HepG2 (cell line): Measurements from ENCODE around the gene CCDC87. TPM values are rescaled to one million over a fixed set of nuclear protein-coding genes. Genes with fewer than 3 reads are reported as not detected.

ENCODE experiments used
- ESRRA ChIP-seq: sonication (generic); formaldehyde crosslinking; IDR thresholded peaks from 2 replicates; pipeline ENCODE4 v1.5.1; 2020; ENCODE audit warnings: mild to moderate bottlenecking, low read depth, missing genetic modification reagents
- HNRNPK ChIP-seq: fragments of 200-400 bp; formaldehyde crosslinking; IDR thresholded peaks from 2 replicates; pipeline ENCODE4 v1.6.1; 2018; ENCODE audit warnings: low read length, low read depth, moderate library complexity, mild to moderate bottlenecking; ENCODE audit not compliant: poor library complexity, severe bottlenecking
- MATR3 ChIP-seq: sonication (generic); formaldehyde crosslinking; IDR thresholded peaks from 2 replicates; pipeline ENCODE4 v1.4.0; 2020; ENCODE audit warnings: missing genetic modification reagents
- RNF2 ChIP-seq: fragments of 450-650 bp; conservative IDR thresholded peaks from 2 replicates; pipeline ENCODE4 v1.6.1; 2016; ENCODE audit warnings: low read depth
- SMARCC2 ChIP-seq: fragments of 450-650 bp; IDR thresholded peaks from 2 replicates; pipeline ENCODE4 v1.6.1; 2017; ENCODE audit warnings: antibody characterized with exemption, mild to moderate bottlenecking
- ZKSCAN8 ChIP-seq: IDR thresholded peaks from 2 replicates; pipeline ENCODE4 v1.6.1; 2016; ENCODE audit warnings: borderline replicate concordance, missing genetic modification reagents, missing compliant biosample characterization
- ZNF33B ChIP-seq: sonication (generic); formaldehyde crosslinking; IDR thresholded peaks from 2 replicates; pipeline ENCODE4 v1.5.1; 2020; ENCODE audit warnings: mild to moderate bottlenecking, missing genetic modification reagents
- polyA plus RNA-seq, 8 experiments: library from polyadenylated mRNA; depleted of rRNA in 3 of 8; stranded (reverse) in 7 of 8; unstranded in 1 of 8; fragments of >200 nt; fragmentation: Illumina TruSeq in 4 of 8; extraction: Trizol in 4 of 8; gene quantifications; 2 replicates each; pipeline versions ENCODE4 v1.2.1 to v1.2.3, GENCODE V29; 2011 to 2016; ENCODE audit warnings: low read depth in 4 of 8, missing spikeins in 1 of 8, mixed read lengths in 1 of 8; ENCODE audit not compliant: insufficient read depth in 1 of 8
- total RNA-seq, 5 experiments: library from RNA; depleted of rRNA; stranded (reverse); fragments of >200 nt; fragmentation: Illumina TruSeq; extraction: Trizol; gene quantifications; 2 replicates each; pipeline ENCODE4 v1.2.3, GENCODE V29; 2016; ENCODE audit warnings: low read depth in 1 of 5
- TF ChIP-seq, protein P1 (sequence below): sonication (generic); formaldehyde crosslinking; IDR thresholded peaks from 2 replicates; pipeline ENCODE4; 2020; ENCODE audit warnings: missing genetic modification reagents, mild to moderate bottlenecking, borderline replicate concordance
- TF ChIP-seq, protein P2 (sequence below): IDR thresholded peaks from 2 replicates; pipeline ENCODE4 v1.4.0; 2020; ENCODE audit warnings: mild to moderate bottlenecking, missing genetic modification reagents
- TF ChIP-seq, protein P3 (sequence below): sonication (generic); formaldehyde crosslinking; IDR thresholded peaks from 2 replicates; pipeline ENCODE4 v1.9.0; 2022; ENCODE audit warnings: low read depth, missing genetic modification reagents
- TF ChIP-seq, protein P4 (sequence below): sonication (generic); formaldehyde crosslinking; IDR thresholded peaks from 2 replicates; pipeline ENCODE4 v1.4.0; 2020; ENCODE audit warnings: missing genetic modification reagents
- TF ChIP-seq, protein P5 (sequence below): sonication (generic); formaldehyde crosslinking; IDR thresholded peaks from 2 replicates; pipeline ENCODE4 v1.4.0; 2020; ENCODE audit warnings: missing genetic modification reagents, borderline replicate concordance

CCDC87 gene
- total and polyA plus RNA-seq, 2 of the 13 experiments (the other 11 are each of a cell fraction or from before 2014, with no cell fraction given) = 0.05 to 0.42 TPM

DNA sequence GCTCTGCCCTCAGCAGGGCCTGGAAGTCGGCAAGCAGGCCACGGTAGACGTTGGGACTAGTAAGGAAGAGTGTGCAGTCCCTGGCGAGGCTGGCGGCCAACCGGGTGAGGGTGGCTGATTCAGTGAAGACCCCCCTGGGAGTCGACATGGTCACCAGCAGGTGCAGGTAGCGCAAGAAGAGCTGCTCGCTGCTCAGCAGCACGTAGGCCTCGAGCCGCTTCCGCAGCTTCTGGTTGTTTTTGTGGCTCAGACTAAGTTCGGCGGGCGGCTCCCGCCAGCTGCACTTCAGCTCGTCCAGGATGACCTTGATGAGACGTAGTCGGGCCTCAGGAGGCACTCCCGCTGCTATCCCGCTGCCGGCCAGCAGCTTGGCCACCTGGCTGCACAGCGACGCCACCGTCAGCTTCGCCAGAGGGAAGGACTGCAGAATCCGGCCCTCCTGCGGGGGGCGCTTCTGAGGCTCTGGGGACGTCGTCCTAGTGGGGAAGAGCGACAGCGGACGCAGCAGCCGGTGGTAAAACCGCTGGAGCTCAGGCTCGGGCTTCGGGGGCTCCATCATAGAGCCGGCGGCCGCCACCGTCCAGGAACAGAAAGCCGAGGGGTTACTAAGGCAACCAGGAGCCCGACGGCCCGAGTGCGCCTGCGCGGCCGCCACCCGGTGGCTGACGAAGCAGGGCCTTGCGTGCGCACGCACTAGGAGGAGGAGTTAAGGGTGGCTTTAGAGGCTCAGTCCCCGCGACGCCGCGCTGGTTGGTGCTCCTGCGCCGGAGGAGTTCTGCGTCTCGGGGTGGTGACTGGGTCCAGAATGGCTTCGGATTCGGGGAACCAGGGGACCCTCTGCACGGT is at the start of gene CCDC87, which contains the start of gene CCS (continued):
- TF ChIP-seq, protein P1, sequence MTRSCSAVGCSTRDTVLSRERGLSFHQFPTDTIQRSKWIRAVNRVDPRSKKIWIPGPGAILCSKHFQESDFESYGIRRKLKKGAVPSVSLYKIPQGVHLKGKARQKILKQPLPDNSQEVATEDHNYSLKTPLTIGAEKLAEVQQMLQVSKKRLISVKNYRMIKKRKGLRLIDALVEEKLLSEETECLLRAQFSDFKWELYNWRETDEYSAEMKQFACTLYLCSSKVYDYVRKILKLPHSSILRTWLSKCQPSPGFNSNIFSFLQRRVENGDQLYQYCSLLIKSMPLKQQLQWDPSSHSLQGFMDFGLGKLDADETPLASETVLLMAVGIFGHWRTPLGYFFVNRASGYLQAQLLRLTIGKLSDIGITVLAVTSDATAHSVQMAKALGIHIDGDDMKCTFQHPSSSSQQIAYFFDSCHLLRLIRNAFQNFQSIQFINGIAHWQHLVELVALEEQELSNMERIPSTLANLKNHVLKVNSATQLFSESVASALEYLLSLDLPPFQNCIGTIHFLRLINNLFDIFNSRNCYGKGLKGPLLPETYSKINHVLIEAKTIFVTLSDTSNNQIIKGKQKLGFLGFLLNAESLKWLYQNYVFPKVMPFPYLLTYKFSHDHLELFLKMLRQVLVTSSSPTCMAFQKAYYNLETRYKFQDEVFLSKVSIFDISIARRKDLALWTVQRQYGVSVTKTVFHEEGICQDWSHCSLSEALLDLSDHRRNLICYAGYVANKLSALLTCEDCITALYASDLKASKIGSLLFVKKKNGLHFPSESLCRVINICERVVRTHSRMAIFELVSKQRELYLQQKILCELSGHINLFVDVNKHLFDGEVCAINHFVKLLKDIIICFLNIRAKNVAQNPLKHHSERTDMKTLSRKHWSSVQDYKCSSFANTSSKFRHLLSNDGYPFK (CRISPR knock-in tag) = peak; percentile 62; the same call in 1 of the 2 replicates
- TF ChIP-seq ESRRA (CRISPR knock-in tag) = peak; percentile 94
- peak; percentile 65; the same call in 1 of the 2 replicates for TF ChIP-seq ZKSCAN8
- TF ChIP-seq, protein P2, sequence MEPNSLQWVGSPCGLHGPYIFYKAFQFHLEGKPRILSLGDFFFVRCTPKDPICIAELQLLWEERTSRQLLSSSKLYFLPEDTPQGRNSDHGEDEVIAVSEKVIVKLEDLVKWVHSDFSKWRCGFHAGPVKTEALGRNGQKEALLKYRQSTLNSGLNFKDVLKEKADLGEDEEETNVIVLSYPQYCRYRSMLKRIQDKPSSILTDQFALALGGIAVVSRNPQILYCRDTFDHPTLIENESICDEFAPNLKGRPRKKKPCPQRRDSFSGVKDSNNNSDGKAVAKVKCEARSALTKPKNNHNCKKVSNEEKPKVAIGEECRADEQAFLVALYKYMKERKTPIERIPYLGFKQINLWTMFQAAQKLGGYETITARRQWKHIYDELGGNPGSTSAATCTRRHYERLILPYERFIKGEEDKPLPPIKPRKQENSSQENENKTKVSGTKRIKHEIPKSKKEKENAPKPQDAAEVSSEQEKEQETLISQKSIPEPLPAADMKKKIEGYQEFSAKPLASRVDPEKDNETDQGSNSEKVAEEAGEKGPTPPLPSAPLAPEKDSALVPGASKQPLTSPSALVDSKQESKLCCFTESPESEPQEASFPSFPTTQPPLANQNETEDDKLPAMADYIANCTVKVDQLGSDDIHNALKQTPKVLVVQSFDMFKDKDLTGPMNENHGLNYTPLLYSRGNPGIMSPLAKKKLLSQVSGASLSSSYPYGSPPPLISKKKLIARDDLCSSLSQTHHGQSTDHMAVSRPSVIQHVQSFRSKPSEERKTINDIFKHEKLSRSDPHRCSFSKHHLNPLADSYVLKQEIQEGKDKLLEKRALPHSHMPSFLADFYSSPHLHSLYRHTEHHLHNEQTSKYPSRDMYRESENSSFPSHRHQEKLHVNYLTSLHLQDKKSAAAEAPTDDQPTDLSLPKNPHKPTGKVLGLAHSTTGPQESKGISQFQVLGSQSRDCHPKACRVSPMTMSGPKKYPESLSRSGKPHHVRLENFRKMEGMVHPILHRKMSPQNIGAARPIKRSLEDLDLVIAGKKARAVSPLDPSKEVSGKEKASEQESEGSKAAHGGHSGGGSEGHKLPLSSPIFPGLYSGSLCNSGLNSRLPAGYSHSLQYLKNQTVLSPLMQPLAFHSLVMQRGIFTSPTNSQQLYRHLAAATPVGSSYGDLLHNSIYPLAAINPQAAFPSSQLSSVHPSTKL = peak; percentile 65; the same call in 1 of the 2 replicates
- TF ChIP-seq ZNF33B (CRISPR knock-in tag) = 0 out of 2 replicates have a peak, but pooled peaks have one; percentile 82
- TF ChIP-seq HNRNPK = no peak
- TF ChIP-seq, protein P3, sequence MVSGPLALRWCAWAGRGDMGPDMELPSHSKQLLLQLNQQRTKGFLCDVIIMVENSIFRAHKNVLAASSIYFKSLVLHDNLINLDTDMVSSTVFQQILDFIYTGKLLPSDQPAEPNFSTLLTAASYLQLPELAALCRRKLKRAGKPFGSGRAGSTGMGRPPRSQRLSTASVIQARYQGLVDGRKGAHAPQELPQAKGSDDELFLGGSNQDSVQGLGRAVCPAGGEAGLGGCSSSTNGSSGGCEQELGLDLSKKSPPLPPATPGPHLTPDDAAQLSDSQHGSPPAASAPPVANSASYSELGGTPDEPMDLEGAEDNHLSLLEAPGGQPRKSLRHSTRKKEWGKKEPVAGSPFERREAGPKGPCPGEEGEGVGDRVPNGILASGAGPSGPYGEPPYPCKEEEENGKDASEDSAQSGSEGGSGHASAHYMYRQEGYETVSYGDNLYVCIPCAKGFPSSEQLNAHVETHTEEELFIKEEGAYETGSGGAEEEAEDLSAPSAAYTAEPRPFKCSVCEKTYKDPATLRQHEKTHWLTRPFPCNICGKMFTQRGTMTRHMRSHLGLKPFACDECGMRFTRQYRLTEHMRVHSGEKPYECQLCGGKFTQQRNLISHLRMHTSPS (CRISPR knock-in tag) = no peak
- TF ChIP-seq, protein P4, sequence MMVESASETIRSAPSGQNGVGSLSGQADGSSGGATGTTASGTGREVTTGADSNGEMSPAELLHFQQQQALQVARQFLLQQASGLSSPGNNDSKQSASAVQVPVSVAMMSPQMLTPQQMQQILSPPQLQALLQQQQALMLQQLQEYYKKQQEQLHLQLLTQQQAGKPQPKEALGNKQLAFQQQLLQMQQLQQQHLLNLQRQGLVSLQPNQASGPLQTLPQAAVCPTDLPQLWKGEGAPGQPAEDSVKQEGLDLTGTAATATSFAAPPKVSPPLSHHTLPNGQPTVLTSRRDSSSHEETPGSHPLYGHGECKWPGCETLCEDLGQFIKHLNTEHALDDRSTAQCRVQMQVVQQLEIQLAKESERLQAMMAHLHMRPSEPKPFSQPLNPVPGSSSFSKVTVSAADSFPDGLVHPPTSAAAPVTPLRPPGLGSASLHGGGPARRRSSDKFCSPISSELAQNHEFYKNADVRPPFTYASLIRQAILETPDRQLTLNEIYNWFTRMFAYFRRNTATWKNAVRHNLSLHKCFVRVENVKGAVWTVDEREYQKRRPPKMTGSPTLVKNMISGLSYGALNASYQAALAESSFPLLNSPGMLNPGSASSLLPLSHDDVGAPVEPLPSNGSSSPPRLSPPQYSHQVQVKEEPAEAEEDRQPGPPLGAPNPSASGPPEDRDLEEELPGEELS (CRISPR knock-in tag) = peak; percentile 11
- TF ChIP-seq RNF2 = no peak
- TF ChIP-seq, protein P5, sequence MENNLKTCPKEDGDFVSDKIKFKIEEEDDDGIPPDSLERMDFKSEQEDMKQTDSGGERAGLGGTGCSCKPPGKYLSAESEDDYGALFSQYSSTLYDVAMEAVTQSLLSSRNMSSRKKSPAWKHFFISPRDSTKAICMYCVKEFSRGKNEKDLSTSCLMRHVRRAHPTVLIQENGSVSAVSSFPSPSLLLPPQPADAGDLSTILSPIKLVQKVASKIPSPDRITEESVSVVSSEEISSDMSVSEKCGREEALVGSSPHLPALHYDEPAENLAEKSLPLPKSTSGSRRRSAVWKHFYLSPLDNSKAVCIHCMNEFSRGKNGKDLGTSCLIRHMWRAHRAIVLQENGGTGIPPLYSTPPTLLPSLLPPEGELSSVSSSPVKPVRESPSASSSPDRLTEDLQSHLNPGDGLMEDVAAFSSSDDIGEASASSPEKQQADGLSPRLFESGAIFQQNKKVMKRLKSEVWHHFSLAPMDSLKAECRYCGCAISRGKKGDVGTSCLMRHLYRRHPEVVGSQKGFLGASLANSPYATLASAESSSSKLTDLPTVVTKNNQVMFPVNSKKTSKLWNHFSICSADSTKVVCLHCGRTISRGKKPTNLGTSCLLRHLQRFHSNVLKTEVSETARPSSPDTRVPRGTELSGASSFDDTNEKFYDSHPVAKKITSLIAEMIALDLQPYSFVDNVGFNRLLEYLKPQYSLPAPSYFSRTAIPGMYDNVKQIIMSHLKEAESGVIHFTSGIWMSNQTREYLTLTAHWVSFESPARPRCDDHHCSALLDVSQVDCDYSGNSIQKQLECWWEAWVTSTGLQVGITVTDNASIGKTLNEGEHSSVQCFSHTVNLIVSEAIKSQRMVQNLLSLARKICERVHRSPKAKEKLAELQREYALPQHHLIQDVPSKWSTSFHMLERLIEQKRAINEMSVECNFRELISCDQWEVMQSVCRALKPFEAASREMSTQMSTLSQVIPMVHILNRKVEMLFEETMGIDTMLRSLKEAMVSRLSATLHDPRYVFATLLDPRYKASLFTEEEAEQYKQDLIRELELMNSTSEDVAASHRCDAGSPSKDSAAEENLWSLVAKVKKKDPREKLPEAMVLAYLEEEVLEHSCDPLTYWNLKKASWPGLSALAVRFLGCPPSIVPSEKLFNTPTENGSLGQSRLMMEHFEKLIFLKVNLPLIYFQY (CRISPR knock-in tag) = peak; percentile 54; the same call in 1 of the 2 replicates
- no peak for TF ChIP-seq MATR3 (CRISPR knock-in tag)
- 0 out of 2 replicates have a peak, but pooled peaks have one; percentile 38 for TF ChIP-seq SMARCC2
